ENCODE data around the gene CASP2.

GRCh38 chr7:143255564-143255963, 32.6 kb upstream of the CASP2 start:
- TF ChIP-seq CTCF (IDR thresholded peaks at IDR 0.05; ENCODE audit: low read depth, low read length) (no peak), MAX (IDR thresholded peaks at IDR 0.05; ENCODE audit: low read depth, low read length) (no peak), MYC (IDR thresholded peaks at IDR 0.05; ENCODE audit: low read depth, low read length) (no peak)
